ENCODE results near the gene BABAM1.
A peak's percentile ranks its signal among the peaks of the same experiment; 100 is the strongest.

Gene BABAM1

GRCh38 chr19:17304386-17305215 lies 37.4 kb downstream of the BABAM1 start:
- Histone ChIP-seq H3K9ac (ENCODE audit: low read depth, low read length) (no peak overlapping the region), H3K27me3 (ENCODE audit: control insufficient read depth, insufficient read depth, low read length) (no peaks in the 10 kb centered on the region), H3K27ac (ENCODE audit: low read depth, low read length) (no peak overlapping the region), H3K36me3 (ENCODE audit: control insufficient read depth, insufficient read depth, low read length) (peaks cover 9% of the 10 kb centered on the region; the same call in 1 of the 2 replicates), H3K4me1 (ENCODE audit: control insufficient read depth, insufficient read depth, low read length) (peaks cover 20% of the 10 kb centered on the region), H3K9me3 (ENCODE audit: control insufficient read depth, insufficient read depth, low read length) (no peaks in the 10 kb centered on the region), H3K4me3 (ENCODE audit: low read depth, low read length) (peak overlapping the region; percentile 6; the same call in 1 of the 2 replicates)

DNA sequence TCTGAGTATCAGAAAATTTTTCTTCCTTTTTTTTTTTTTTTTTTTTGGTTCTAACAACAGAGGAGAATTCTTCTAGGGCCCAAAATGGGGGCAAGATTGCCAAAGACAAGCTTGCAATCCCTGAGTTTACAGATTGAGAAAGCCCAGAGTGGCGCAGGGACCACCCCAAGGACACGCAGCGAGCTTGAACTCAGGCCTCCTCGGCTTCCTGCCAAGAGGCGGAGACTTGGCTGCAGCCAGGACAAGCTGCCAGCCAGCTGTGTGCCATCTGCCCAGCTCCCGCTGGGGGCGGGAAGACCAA lies 37.9 kb downstream of the BABAM1 start:
- Histone ChIP-seq H3K27ac (ENCODE audit: low read depth, low read length) (peak overlapping the region; percentile 56), H3K36me3 (ENCODE audit: control insufficient read depth, insufficient read depth, low read length) (peaks cover 9% of the 10 kb centered on the region; the same call in 1 of the 2 replicates), H3K4me1 (ENCODE audit: control insufficient read depth, insufficient read depth, low read length) (peaks cover 20% of the 10 kb centered on the region), H3K27me3 (ENCODE audit: control insufficient read depth, insufficient read depth, low read length) (no peaks in the 10 kb centered on the region), H3K4me3 (ENCODE audit: low read depth, low read length) (peak overlapping the region; percentile 6; the same call in 1 of the 2 replicates), H3K9ac (ENCODE audit: low read depth, low read length) (no peak overlapping the region), H3K9me3 (ENCODE audit: control insufficient read depth, insufficient read depth, low read length) (no peaks in the 10 kb centered on the region)

- Histone ChIP-seq H3K4me3 (ENCODE audit: low read depth, low read length) (peak within 1 kb of the TSS; percentile 82), H3K4me1 (ENCODE audit: control insufficient read depth, insufficient read depth, low read length) (peaks cover 25% of the 10 kb centered on the region)
Observed at GRCh38 chr19:17305517-17306284, 38.5 kb downstream of the BABAM1 start, which contains the start of gene MRPL34. TSS of gene MRPL34 (plus strand) at chr19:17305872. CDS start at chr19:17305893, 21 bp downstream.

DNA sequence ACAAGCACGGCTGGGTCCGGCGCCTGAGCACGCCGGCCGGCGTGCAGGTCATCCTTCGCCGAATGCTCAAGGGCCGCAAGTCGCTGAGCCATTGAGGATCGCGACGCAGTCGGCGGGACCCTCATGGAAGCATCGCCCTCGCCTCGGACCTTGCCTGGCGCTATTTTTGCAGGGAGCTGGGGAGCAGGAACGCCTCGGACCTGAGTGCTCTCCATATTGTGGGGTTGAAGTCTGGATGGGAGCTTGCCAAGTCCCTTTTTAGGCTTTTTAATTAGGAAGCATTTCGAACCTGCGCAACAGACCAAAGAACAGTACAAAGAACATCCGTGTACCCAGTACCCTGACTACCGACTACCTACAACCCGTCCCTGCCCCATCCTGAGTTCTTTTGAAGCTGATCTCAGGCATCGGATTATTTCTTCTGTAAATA lies 39.1 kb downstream of the BABAM1 start:
- Histone ChIP-seq H3K4me1 (ENCODE audit: control insufficient read depth, insufficient read depth, low read length) (peaks cover 26% of the 10 kb centered on the region), H3K27me3 (ENCODE audit: control insufficient read depth, insufficient read depth, low read length) (no peaks in the 10 kb centered on the region), H3K4me3 (ENCODE audit: low read depth, low read length) (peak overlapping the region; percentile 82)

More at GRCh38 chr19:17305517-17306284, 38.5 kb downstream of the BABAM1 start, which contains the start of gene MRPL34:
- peak within 1 kb of the TSS; percentile 86 for H3K27ac ChIP-seq (ENCODE audit: low read depth, low read length)
- H3K9me3 ChIP-seq (ENCODE audit: control insufficient read depth, insufficient read depth, low read length), result no peaks in the 10 kb centered on the region
- peak within 1 kb of the TSS; percentile 80 for H3K9ac ChIP-seq (ENCODE audit: low read depth, low read length)
- peaks cover 7% of the 10 kb centered on the region; the same call in 1 of the 2 replicates for H3K36me3 ChIP-seq (ENCODE audit: control insufficient read depth, insufficient read depth, low read length)
- no peaks in the 10 kb centered on the region for H3K27me3 ChIP-seq (ENCODE audit: control insufficient read depth, insufficient read depth, low read length)

DNA sequence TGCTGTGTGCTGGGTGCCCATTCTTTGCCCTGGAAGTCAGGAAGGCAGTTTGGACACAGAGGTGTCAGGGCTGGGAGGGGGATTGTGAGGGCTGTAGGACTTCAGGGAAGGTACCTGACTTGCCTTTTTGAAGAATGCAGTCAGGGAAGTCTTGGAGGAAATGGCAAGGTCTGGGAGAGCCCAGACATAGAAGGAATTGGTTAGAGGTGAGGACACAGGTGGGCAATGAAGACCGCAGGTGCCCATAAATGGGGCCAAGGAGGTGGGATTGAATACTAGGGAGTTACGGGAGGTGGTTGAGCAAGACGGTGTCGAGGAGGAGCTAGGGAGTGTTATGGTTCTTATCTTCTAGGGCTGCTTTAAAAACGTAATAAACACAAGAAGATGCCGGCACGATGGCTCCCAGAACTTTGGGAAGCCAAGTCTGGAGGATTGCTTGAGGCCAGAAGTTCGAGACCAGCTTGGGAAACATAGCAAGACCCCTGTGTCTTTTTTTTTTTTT lies 40.7 kb downstream of the BABAM1 start:
- peaks cover 16% of the 10 kb centered on the region for H3K4me1 ChIP-seq (ENCODE audit: control insufficient read depth, insufficient read depth, low read length)
- H3K4me3 ChIP-seq (ENCODE audit: low read depth, low read length), result no peak overlapping the region
- H3K36me3 ChIP-seq (ENCODE audit: control insufficient read depth, insufficient read depth, low read length), result peaks cover 9% of the 10 kb centered on the region

More for the DNA sequence above, 39.1 kb downstream of the BABAM1 start:
- peak overlapping the region; percentile 86 for H3K27ac ChIP-seq (ENCODE audit: low read depth, low read length)
- peaks cover 4% of the 10 kb centered on the region; the same call in 1 of the 2 replicates for H3K36me3 ChIP-seq (ENCODE audit: control insufficient read depth, insufficient read depth, low read length)
- peak overlapping the region; percentile 80 for H3K9ac ChIP-seq (ENCODE audit: low read depth, low read length)
- no peaks in the 10 kb centered on the region for H3K9me3 ChIP-seq (ENCODE audit: control insufficient read depth, insufficient read depth, low read length)

GRCh38 chr19:17309198-17309964 lies 42.1 kb downstream of the BABAM1 start, which contains the start of gene DDA1:
TSS of gene DDA1 (plus strand) at chr19:17309563. CDS start at chr19:17309655, 92 bp downstream.
- peaks cover 11% of the 10 kb centered on the region for H3K4me1 ChIP-seq (ENCODE audit: control insufficient read depth, insufficient read depth, low read length)
- H3K27ac ChIP-seq (ENCODE audit: low read depth, low read length), result peak within 1 kb of the TSS; percentile 91
- H3K4me3 ChIP-seq (ENCODE audit: low read depth, low read length), result peak within 1 kb of the TSS; percentile 85
- no peaks in the 10 kb centered on the region for H3K9me3 ChIP-seq (ENCODE audit: control insufficient read depth, insufficient read depth, low read length)
- H3K36me3 ChIP-seq (ENCODE audit: control insufficient read depth, insufficient read depth, low read length), result peaks cover 17% of the 10 kb centered on the region
- peak within 1 kb of the TSS; percentile 4; the same call in 1 of the 2 replicates for H3K9ac ChIP-seq (ENCODE audit: low read depth, low read length)
- H3K27me3 ChIP-seq (ENCODE audit: control insufficient read depth, insufficient read depth, low read length), result no peaks in the 10 kb centered on the region

More for the DNA sequence above, 40.7 kb downstream of the BABAM1 start:
- Histone ChIP-seq H3K9ac (ENCODE audit: low read depth, low read length) (no peak overlapping the region), H3K27ac (ENCODE audit: low read depth, low read length) (no peak overlapping the region), H3K9me3 (ENCODE audit: control insufficient read depth, insufficient read depth, low read length) (no peaks in the 10 kb centered on the region), H3K27me3 (ENCODE audit: control insufficient read depth, insufficient read depth, low read length) (no peaks in the 10 kb centered on the region)

- Histone ChIP-seq H3K27ac (ENCODE audit: low read depth, low read length) (peak overlapping the region; percentile 91), H3K4me3 (ENCODE audit: low read depth, low read length) (peak overlapping the region; percentile 85), H3K36me3 (ENCODE audit: control insufficient read depth, insufficient read depth, low read length) (peaks cover 23% of the 10 kb centered on the region)
Observed at GRCh38 chr19:17309965-17310461, 42.8 kb downstream of the BABAM1 start.

DNA sequence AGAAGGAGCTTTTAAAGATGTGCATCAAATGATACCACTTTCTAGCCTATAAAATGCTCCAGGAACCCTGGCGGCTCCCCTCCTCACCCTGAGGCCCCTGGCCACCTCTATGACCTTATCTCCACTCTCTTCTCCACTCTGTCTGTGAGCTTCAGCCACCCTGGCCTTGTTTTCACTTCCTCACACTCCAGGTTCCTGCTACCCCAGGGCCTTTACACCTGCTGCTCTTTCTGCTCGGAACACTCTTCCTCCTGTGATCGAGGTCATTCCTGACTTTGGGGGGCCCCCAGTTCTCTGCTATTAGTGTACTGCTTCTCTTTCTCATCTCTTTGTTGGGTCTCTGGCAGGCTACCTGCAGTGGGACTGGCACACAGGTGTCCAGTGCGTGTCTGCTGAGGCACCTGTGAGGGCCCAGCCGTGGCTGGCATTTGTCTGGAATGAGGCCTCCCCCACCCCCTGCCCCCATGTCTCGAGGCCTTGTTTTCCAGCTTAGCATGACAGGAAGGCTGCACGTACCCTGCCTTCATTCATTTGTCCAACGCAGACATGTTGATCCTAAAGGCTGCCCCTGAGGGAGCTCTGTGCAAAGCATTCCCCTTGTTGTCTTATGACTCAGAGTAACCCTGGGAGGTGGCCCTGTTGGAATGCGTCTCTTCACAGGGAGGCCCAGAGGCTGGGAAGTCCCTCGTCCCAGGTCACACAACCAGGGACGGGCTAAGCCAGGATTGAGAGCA lies 44.4 kb downstream of the BABAM1 start:
- Histone ChIP-seq H3K4me1 (ENCODE audit: control insufficient read depth, insufficient read depth, low read length) (peaks cover 6% of the 10 kb centered on the region), H3K4me3 (ENCODE audit: low read depth, low read length) (no peak overlapping the region), H3K27ac (ENCODE audit: low read depth, low read length) (peak overlapping the region; percentile 80), H3K9me3 (ENCODE audit: control insufficient read depth, insufficient read depth, low read length) (no peaks in the 10 kb centered on the region), H3K9ac (ENCODE audit: low read depth, low read length) (no peak overlapping the region), H3K36me3 (ENCODE audit: control insufficient read depth, insufficient read depth, low read length) (peaks cover 32% of the 10 kb centered on the region), H3K27me3 (ENCODE audit: control insufficient read depth, insufficient read depth, low read length) (no peaks in the 10 kb centered on the region)

More at GRCh38 chr19:17309965-17310461, 42.8 kb downstream of the BABAM1 start:
- Histone ChIP-seq H3K9ac (ENCODE audit: low read depth, low read length) (peak overlapping the region; percentile 4; the same call in 1 of the 2 replicates), H3K9me3 (ENCODE audit: control insufficient read depth, insufficient read depth, low read length) (no peaks in the 10 kb centered on the region), H3K27me3 (ENCODE audit: control insufficient read depth, insufficient read depth, low read length) (no peaks in the 10 kb centered on the region), H3K4me1 (ENCODE audit: control insufficient read depth, insufficient read depth, low read length) (peaks cover 8% of the 10 kb centered on the region)

GRCh38 chr19:17312189-17313113 lies 45.2 kb downstream of the BABAM1 start:
- H3K4me1 ChIP-seq (ENCODE audit: control insufficient read depth, insufficient read depth, low read length), result peaks cover 6% of the 10 kb centered on the region
- no peak overlapping the region for H3K4me3 ChIP-seq (ENCODE audit: low read depth, low read length)
- no peak overlapping the region for H3K9ac ChIP-seq (ENCODE audit: low read depth, low read length)

More at GRCh38 chr19:17312189-17313113, 45.2 kb downstream of the BABAM1 start:
- H3K27me3 ChIP-seq (ENCODE audit: control insufficient read depth, insufficient read depth, low read length), result no peaks in the 10 kb centered on the region
- H3K9me3 ChIP-seq (ENCODE audit: control insufficient read depth, insufficient read depth, low read length), result no peaks in the 10 kb centered on the region
- peak overlapping the region; percentile 80 for H3K27ac ChIP-seq (ENCODE audit: low read depth, low read length)
- H3K36me3 ChIP-seq (ENCODE audit: control insufficient read depth, insufficient read depth, low read length), result peaks cover 32% of the 10 kb centered on the region
